ENCODE measurements around the gene CCT7. TPM values are rescaled to one million over a fixed set of nuclear protein-coding genes. Genes with fewer than 3 reads are reported as not detected.

CCT7 gene
- polyA plus RNA-seq, 1 donor: 169 TPM

- peaks cover 33% of the 10 kb centered on the region for H3K27me3 ChIP-seq (ENCODE audit: control insufficient read depth, insufficient read depth, low read length)
- H3K36me3 ChIP-seq (ENCODE audit: control insufficient read depth, insufficient read depth, low read length): no peaks in the 10 kb centered on the region
- WGBS (ENCODE audit: insufficient coverage, low lambda C conversion rate): 72% methylated on average over 2 of the region's 14 CpGs
- peaks cover 8% of the 10 kb centered on the region for H3K9me3 ChIP-seq (ENCODE audit: control insufficient read depth, low read depth, low read length)
- peak overlapping the region; percentile 10 for H3K4me3 ChIP-seq (ENCODE audit: low read length)
- peaks cover 7% of the 10 kb centered on the region for H3K4me1 ChIP-seq (ENCODE audit: control insufficient read depth, insufficient read depth, low read length)
- DNase-seq: no peak
- no peak overlapping the region for H3K27ac ChIP-seq (ENCODE audit: low read length)
These were observed 34.3 kb downstream of the CCT7 start for GRCh38 chr2:73268366-73268829.

- Histone ChIP-seq H3K27me3 (ENCODE audit: control insufficient read depth, insufficient read depth, low read length) (peaks cover 33% of the 10 kb centered on the region), H3K4me3 (ENCODE audit: low read length) (peak overlapping the region; percentile 10), H3K27ac (ENCODE audit: low read length) (no peak overlapping the region), H3K4me1 (ENCODE audit: control insufficient read depth, insufficient read depth, low read length) (peaks cover 7% of the 10 kb centered on the region), H3K9me3 (ENCODE audit: control insufficient read depth, low read depth, low read length) (peaks cover 8% of the 10 kb centered on the region), H3K36me3 (ENCODE audit: control insufficient read depth, insufficient read depth, low read length) (no peaks in the 10 kb centered on the region)
- peak; percentile 58 to 70 for DNase-seq
- WGBS (ENCODE audit: insufficient coverage, low lambda C conversion rate): no CpG with 5 or more reads among the region's 113 CpGs
These were observed 35.0 kb downstream of the CCT7 start for GRCh38 chr2:73268830-73269685.

- H3K4me3 ChIP-seq (ENCODE audit: low read length): peak overlapping the region; percentile 18
- H3K9me3 ChIP-seq (ENCODE audit: control insufficient read depth, low read depth, low read length): peaks cover 8% of the 10 kb centered on the region
- DNase-seq: no peak
- H3K4me1 ChIP-seq (ENCODE audit: control insufficient read depth, insufficient read depth, low read length): peaks cover 7% of the 10 kb centered on the region
- no CpG with 5 or more reads among the region's 22 CpGs for WGBS (ENCODE audit: insufficient coverage, low lambda C conversion rate)
- peaks cover 33% of the 10 kb centered on the region for H3K27me3 ChIP-seq (ENCODE audit: control insufficient read depth, insufficient read depth, low read length)
- H3K27ac ChIP-seq (ENCODE audit: low read length): no peak overlapping the region
- no peaks in the 10 kb centered on the region for H3K36me3 ChIP-seq (ENCODE audit: control insufficient read depth, insufficient read depth, low read length)
These were observed 35.8 kb downstream of the CCT7 start for GRCh38 chr2:73269686-73270465.

GRCh38 chr2:73272270-73272669 lies 38.2 kb downstream of the CCT7 start:
- peaks cover 30% of the 10 kb centered on the region for H3K27me3 ChIP-seq (ENCODE audit: control insufficient read depth, insufficient read depth, low read length)
- DNase-seq: no peak
- no peak overlapping the region for H3K4me3 ChIP-seq (ENCODE audit: low read length)
- peaks cover 7% of the 10 kb centered on the region for H3K4me1 ChIP-seq (ENCODE audit: control insufficient read depth, insufficient read depth, low read length)
- H3K36me3 ChIP-seq (ENCODE audit: control insufficient read depth, insufficient read depth, low read length): no peaks in the 10 kb centered on the region
- peaks cover 5% of the 10 kb centered on the region for H3K9me3 ChIP-seq (ENCODE audit: control insufficient read depth, low read depth, low read length)
- WGBS (ENCODE audit: insufficient coverage, low lambda C conversion rate): no CpG with 5 or more reads among the region's 1 CpG
- H3K27ac ChIP-seq (ENCODE audit: low read length): no peak overlapping the region

GRCh38 chr2:73279852-73280251 lies 45.7 kb downstream of the CCT7 start:
- 100% methylated on average over 3 of the region's 9 CpGs for WGBS (ENCODE audit: insufficient coverage, low lambda C conversion rate)
- DNase-seq: no peak
- Histone ChIP-seq H3K36me3 (ENCODE audit: control insufficient read depth, insufficient read depth, low read length) (no peaks in the 10 kb centered on the region), H3K4me1 (ENCODE audit: control insufficient read depth, insufficient read depth, low read length) (peaks cover 4% of the 10 kb centered on the region), H3K9me3 (ENCODE audit: control insufficient read depth, low read depth, low read length) (no peaks in the 10 kb centered on the region), H3K4me3 (ENCODE audit: low read length) (no peak overlapping the region), H3K27me3 (ENCODE audit: control insufficient read depth, insufficient read depth, low read length) (peaks cover 19% of the 10 kb centered on the region), H3K27ac (ENCODE audit: low read length) (no peak overlapping the region)

GRCh38 chr2:73281244-73281643 lies 47.1 kb downstream of the CCT7 start:
- Histone ChIP-seq H3K9me3 (ENCODE audit: control insufficient read depth, low read depth, low read length) (no peaks in the 10 kb centered on the region), H3K36me3 (ENCODE audit: control insufficient read depth, insufficient read depth, low read length) (no peaks in the 10 kb centered on the region), H3K4me3 (ENCODE audit: low read length) (no peak overlapping the region), H3K27me3 (ENCODE audit: control insufficient read depth, insufficient read depth, low read length) (peaks cover 33% of the 10 kb centered on the region), H3K27ac (ENCODE audit: low read length) (no peak overlapping the region), H3K4me1 (ENCODE audit: control insufficient read depth, insufficient read depth, low read length) (peaks cover 4% of the 10 kb centered on the region)
- no peak for DNase-seq

GRCh38 chr2:73282924-73283544 lies 48.9 kb downstream of the CCT7 start:
- Histone ChIP-seq H3K4me1 (ENCODE audit: control insufficient read depth, insufficient read depth, low read length) (peaks cover 4% of the 10 kb centered on the region), H3K9me3 (ENCODE audit: control insufficient read depth, low read depth, low read length) (no peaks in the 10 kb centered on the region), H3K36me3 (ENCODE audit: control insufficient read depth, insufficient read depth, low read length) (no peaks in the 10 kb centered on the region), H3K4me3 (ENCODE audit: low read length) (peak overlapping the region; percentile 38), H3K27ac (ENCODE audit: low read length) (no peak overlapping the region), H3K27me3 (ENCODE audit: control insufficient read depth, insufficient read depth, low read length) (peaks cover 45% of the 10 kb centered on the region)
- WGBS (ENCODE audit: insufficient coverage, low lambda C conversion rate): no CpG with 5 or more reads among the region's 5 CpGs
- no peak for DNase-seq

GRCh38 chr2:73283545-73284295 lies 49.6 kb downstream of the CCT7 start:
- Histone ChIP-seq H3K27ac (ENCODE audit: low read length) (no peak overlapping the region), H3K27me3 (ENCODE audit: control insufficient read depth, insufficient read depth, low read length) (peaks cover 50% of the 10 kb centered on the region), H3K4me1 (ENCODE audit: control insufficient read depth, insufficient read depth, low read length) (peaks cover 4% of the 10 kb centered on the region), H3K9me3 (ENCODE audit: control insufficient read depth, low read depth, low read length) (no peaks in the 10 kb centered on the region), H3K36me3 (ENCODE audit: control insufficient read depth, insufficient read depth, low read length) (no peaks in the 10 kb centered on the region), H3K4me3 (ENCODE audit: low read length) (peak overlapping the region; percentile 38)
- DNase-seq: peak in 1 of 2 donors; percentile 17
- WGBS (ENCODE audit: insufficient coverage, low lambda C conversion rate): no CpG with 5 or more reads among the region's 43 CpGs

GRCh38 chr2:73284296-73285158 lies 50.4 kb downstream of the CCT7 start, which contains the start of gene FBXO41:
FBXO41 (minus strand) TSS chr2:73284478; CDS start chr2:73269630, 14,848 bp downstream.
- DNase-seq: peak in 1 of 2 donors; percentile 27
- no CpG with 5 or more reads among the region's 69 CpGs for WGBS (ENCODE audit: insufficient coverage, low lambda C conversion rate)
- Histone ChIP-seq H3K4me1 (ENCODE audit: control insufficient read depth, insufficient read depth, low read length) (peaks cover 4% of the 10 kb centered on the region), H3K4me3 (ENCODE audit: low read length) (peak within 1 kb of the TSS; percentile 38), H3K27me3 (ENCODE audit: control insufficient read depth, insufficient read depth, low read length) (peaks cover 56% of the 10 kb centered on the region), H3K27ac (ENCODE audit: low read length) (no peak within 1 kb of the TSS), H3K36me3 (ENCODE audit: control insufficient read depth, insufficient read depth, low read length) (no peaks in the 10 kb centered on the region), H3K9me3 (ENCODE audit: control insufficient read depth, low read depth, low read length) (no peaks in the 10 kb centered on the region)
